ENCODE data around the gene PRAMEF13.
"Not testable (repeated sequence)": the region's sequence is repeated elsewhere in the genome, so short reads cannot be mapped to it uniquely, and the experiment has no call there.

The PRAMEF13 gene, protein sequence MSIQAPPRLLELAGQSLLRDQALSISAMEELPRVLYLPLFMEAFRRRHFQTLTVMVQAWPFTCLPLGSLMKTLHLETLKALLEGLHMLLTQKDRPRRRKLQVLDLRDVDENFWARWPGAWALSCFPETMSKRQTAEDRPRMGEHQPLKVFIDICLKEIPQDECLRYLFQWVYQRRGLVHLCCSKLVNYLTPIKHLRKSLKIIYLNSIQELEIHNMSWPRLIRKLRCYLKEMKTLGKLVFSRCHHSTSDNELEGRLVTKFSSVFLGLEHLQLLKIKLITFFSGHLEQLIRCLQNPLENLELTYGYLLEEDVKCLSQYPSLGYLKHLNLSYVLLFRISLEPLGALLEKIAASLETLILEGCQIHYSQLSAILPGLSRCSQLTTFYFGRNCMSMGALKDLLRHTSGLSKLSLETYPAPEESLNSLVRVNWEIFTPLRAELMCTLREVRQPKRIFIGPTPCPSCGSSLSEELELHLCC

DNA sequence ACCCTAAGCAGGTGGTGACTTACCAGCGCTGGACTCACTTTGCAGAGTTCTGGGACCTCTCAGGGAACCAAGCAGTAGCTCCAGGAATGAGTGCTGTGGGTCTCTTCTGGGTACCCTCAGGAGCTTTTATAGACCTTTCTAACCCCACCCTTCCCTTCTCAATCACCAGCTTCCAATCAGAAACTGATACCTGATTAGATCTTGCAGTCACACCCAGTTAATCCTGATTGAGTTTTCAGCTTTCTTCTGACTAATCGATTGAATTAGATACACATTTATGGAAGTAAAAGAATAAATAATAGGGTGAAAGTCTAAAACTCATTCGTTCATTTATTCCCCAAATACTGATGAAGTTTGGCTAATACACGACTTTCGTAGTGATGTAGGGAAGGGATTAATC is at the start of gene PRAMEF13:
Gene PRAMEF13, minus strand, starts transcription at position 101 of the 400 bp plus-strand sequence. CDS start 1,820 bp downstream, outside the sequence.
- DNase-seq (ENCODE audit: low spot score), result not testable (repeated sequence)

DNA sequence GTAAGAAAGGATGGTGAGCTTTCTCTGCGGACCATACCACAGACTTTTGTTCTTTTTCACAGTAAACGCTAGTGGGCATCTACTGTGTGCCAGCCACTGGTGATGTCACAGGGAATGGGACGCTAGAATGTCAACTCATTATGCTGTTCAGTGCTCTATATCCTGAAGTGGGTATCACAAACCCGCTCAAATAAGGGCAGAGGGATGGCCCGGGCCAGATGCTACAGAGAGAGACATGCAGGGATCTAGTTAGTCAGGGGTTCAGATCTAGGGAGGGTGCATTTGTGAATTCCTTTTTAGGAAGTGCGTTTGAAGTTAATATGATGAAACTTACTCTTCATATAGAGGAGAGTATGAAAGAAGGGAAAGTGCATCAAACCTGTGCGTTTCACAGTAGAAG is 45.9 kb upstream of the PRAMEF13 start:
- not testable (repeated sequence) for DNase-seq (ENCODE audit: low spot score)

DNA sequence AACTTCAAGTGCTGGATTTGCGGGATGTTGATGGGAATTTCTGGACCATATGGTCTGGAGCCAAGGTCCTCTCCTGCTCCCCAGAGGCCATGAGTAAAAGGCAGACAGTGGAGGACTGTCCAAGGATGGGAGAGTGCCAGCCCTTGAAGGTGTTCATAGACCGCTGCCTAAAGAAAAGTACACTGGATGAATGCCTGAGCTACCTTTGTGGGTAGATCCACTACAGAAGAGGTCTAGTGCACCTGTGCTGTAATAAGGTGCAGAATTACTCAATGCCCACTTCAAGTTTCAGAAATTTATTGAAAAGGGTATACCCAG is 45.3 kb upstream of the PRAMEF13 start:
- not testable (repeated sequence) for DNase-seq (ENCODE audit: low spot score)

DNA sequence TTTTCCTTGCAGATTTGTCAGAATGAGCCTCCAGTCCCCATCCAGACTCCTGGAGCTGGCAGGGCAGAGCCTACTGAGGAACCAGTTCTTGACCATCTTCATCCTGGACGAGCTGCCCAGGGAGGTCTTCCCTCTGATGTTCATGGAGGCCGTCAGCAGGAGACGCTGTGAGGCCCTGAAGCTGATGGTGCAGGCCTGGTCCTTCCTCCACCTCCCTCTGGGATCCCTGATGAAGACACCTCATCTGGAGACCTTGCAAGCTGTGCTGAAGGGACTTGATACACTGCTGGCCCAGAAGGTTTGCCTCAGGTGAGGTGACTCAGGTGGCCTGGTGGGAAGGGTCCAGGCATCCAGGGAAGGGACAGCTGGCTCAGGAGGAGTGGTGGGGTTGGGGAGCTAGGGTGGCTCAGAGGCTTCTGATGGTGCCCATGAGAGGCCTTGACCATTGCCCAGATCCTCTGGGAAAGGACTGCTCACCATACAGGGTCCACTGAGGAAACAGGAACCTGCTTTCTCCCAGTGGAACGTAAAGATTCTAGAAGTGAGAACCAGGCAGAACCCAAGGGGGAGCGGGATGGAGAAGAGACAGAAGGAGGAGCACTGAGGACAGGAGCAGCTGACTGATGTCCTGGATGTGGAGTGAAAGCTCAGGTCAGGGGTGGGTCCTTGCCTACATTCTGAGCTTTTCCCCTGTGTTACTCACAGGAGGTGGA is 44.8 kb upstream of the PRAMEF13 start:
- not testable (repeated sequence) for DNase-seq (ENCODE audit: low spot score)

DNA sequence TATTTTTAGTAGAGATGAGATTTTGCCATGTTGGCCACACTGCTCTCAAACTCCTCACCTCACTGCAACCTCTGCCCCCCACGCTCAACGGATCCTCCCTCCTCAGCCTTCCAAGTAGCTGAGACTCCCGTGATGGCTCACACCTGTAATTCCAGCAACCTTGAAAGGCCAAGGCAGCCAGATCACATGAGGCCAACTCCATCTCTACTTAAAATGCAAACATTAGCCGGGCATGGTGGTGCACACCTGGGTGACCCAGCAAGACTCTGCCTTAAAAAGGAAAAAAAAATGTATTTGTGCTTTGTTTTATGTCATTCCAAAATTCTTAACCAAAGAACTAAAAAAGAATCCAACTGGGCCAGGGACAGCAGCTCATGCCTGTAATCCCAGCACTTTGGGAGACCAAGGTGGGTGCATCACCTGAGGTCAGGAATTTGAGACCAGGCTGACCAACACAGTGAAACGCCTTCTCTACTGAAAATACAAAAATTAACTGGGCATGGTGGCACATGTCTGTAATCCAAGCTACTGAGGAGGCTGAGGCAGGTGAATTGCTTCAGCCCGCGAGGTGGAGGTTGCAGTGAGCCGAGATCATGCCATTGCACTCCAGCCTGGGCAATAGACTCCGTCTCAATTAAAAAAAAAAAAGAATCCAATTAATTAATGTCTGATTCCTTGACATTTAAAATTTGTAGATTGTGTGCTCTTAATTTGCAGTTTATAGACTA is 42.5 kb upstream of the PRAMEF13 start:
- DNase-seq (ENCODE audit: low spot score), result not testable (repeated sequence)

DNA sequence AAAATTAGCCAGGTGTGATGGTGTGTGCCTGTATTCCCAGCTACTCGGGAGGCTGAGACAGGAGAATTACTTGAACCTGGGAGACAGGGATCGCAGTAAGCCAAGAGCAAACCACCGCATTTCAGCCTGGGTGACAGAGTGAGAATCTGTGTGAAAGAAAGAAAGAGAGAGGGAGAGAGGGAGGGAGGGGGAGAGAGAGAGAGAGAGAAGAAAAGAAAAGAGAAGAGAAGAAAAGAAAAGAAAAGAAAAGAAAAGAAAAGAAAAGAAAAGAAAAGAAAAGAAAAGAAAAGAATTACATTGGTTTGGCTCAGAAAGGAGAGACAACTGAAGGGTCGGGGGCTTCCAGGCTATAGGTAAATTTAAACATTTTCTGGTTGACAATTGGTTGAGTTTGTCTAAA is 38.4 kb upstream of the PRAMEF13 start:
- not testable (repeated sequence) for DNase-seq (ENCODE audit: low spot score)

DNA sequence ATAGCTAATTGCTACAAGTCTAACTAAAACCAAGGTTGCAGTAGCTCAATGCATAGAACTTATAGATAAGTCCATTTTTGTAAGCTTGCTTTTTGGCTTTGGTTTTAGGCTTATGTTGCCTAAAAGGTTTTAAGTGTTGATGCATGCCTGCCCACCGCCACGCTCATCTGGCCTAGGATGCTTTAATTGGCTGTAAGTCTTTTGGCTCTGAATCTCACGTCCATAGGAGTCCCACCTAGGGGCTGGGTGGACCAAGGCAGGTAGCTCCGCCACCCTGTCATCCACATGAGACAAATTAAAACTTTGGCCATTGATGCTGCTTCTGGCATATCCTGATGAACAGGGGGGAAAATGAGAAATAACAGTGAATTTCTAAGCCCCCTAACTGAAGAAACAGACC is 36.4 kb upstream of the PRAMEF13 start:
- DNase-seq (ENCODE audit: low spot score), result not testable (repeated sequence)

DNA sequence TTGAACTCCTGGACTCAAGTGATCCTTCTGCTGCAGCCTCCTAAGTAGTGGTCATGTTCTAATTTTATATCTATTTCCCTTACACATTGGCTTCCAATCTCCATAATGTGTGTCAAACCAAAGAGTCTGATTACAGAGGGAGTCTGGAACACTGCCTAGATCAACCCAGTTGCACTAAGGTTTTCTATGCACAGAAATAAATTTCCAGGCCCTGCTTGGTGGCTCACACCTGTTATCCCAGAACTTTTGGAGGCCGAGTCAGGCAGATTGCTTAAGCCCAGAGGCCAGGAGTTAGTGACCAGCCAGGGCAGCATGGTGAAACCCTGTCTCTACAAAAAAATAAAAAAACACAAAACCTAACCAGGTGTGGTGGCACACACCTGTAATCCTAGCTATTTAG is 32.8 kb upstream of the PRAMEF13 start:
- DNase-seq (ENCODE audit: low spot score), result not testable (repeated sequence)

DNA sequence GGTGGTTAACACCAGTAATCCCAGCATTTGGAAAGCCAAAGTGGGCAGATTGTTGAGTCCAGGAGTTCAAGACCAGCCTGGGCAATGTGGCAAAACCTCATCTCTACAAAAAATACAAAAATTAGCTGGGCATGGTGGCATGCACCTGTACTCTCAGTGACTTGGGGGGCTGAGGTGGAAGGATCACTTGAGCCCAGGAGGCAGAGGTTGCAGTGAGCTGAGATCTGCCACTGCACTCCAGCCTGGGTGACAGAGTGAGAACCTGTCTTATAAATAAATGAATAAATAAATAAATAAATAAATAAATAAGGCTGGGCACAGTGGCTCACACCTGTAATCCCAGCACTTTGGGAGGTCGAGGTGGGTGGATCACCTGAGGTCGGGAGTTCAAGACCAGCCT is 30.8 kb upstream of the PRAMEF13 start:
- DNase-seq (ENCODE audit: low spot score), result not testable (repeated sequence)

DNA sequence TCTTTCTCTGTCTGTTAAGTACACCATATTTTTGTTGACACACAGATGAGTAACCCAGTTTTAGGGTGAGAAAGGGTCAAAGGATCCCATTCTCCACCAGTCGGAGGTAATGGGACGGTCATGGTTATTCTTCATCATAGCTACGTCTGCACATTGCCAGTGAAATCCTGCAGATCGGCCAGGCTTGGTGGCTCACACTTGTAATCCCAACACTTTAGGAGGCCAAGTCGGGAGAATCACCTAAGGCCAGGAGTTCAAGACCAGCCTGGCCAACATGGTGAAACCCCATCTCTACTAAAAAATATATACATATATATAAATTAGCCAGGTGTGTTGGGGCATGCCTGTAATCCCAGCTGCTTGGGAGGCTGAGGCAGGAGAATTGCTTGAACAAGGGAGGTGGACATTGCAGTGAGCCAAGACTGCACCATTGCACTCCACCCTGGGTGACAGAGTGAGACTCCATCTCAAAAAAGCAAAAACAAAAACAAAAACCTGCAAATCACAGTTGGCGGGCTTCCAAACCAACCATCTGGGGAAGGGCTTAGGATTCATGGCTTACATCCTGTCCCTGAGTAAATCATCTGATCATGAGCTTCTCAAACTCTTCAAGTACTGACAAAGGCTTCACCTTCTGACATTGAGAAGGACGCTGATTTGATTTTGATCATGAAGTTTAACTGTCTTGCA is 30.0 kb upstream of the PRAMEF13 start:
- DNase-seq (ENCODE audit: low spot score), result not testable (repeated sequence)

DNA sequence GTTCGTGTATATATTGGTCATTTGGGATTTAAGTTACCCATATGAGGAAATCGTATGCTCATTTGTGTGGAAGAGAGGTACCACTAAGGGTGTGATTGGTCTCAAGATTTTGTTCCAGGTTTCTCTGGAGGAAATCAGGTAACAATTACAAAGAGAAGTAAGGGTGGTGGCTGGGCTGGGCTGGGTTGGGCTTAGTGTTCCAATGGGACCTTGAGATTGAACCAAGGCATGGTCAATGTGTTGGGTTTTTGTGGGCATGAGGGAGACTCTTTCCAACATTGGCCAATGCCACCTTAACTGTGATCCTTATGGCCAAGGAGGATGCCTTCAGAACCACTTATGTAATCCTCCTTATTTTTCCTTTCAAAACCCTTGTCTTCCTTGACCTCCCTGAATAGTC is 29.4 kb upstream of the PRAMEF13 start:
- DNase-seq (ENCODE audit: low spot score), result not testable (repeated sequence)

DNA sequence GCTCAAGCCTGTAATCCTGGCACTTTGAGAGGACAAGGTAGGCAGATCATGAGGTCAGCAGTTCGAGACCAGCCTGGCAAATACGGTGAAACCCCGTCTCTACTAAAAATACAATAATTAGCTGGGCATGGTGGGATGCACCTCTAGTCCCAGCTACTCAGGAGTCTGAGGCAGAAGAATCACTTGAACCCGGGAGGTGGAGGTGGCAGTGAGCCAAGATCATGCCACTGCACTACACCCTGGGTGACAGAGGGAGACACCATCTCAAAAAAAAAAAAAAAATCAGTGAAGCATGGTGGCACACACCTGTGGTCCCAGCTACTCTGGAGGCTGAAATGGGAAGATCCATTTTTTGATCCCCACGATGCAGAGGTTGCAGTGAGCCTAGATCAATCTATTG is 28.9 kb upstream of the PRAMEF13 start:
- not testable (repeated sequence) for DNase-seq (ENCODE audit: low spot score)

DNA sequence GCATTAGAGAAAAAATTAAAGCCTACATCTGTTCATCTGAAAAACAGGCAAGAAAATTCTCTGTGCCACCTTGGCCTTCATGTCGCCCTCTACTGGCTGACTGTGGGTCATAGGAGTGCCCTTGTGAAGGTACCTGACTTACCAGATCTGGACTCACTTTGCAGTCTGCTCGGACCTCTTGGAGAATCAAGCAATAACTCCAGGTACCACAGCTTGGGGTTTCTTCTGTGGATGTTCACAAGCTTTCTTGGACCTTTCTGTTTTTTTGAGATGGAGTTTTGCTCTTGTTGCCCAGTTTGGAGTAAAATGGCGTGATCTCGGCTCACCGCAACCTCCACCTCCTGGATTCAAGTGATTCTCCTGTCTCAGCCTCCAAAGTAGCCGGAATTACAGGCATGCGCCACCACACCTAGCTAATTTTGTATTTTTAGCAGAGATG is 27.2 kb upstream of the PRAMEF13 start:
- no peak for DNase-seq (ENCODE audit: low spot score)

DNA sequence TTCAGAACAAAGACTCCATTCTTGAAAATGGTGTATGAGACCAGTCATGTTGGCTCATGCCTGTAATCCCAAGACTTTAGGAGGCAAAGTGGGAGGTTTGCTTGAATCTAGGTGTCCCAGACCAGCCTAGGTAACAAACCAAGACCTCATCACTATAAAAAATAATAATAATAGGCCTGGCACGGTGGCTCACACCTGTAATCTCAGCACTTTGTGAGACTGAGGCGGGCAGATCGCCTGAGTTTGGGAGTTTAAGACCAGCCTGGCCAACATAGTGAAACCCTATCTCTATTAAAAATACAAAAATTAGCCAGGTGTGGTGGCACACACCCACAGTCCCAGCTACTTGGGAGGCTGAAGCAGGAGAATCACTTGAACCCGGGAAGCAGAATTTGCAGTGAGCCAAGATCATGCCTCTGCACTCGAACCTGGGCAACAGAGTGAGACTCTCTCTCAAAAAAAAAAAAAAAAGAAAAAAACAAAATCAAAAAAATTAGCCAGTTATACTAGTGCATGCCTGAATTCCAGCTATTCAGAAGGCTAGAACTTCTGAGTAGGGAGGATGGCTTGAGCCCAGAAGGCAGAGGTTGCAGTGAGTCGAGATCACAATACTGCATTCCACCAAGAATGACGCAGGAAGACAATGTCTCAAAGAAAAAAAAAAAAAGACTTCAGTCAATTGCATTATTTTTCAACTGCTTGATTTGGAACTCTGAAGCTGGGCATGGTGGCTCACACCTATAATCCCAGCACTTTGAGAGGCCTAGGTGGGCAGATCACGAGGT is 26.3 kb upstream of the PRAMEF13 start:
- DNase-seq (ENCODE audit: low spot score), result not testable (repeated sequence)

DNA sequence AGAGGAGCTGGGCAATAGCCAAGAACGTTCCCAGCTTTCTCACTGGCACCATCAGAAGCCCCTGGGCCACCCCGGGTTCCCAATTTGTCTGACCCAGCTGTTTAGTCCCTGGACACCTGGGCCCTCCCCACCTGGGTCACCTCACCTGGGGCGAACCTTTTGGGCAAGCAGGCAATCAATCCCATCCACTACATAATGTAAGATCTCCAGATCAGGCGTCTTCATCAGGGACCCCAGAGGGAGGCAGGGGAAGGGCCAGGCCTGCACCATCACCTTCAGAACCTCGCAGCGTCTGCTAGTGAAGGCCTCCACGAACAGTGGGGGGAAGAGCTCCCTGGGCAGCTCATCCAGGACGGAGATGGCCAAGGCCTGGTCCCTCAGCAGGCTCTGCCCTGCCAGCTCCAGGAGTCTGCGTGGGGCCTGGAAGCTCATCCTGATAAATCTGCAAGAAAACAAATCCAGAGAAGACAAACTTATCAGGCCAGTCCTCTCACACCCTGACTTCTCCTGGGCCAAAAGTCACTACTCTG is 24.5 kb upstream of the PRAMEF13 start, which contains the start of gene PRAMEF18:
Gene PRAMEF18, minus strand, starts transcription at position 480 of the 530 bp plus-strand sequence. Its CDS starts 48 bp downstream, at position 432.
- DNase-seq (ENCODE audit: low spot score), result not testable (repeated sequence)

DNA sequence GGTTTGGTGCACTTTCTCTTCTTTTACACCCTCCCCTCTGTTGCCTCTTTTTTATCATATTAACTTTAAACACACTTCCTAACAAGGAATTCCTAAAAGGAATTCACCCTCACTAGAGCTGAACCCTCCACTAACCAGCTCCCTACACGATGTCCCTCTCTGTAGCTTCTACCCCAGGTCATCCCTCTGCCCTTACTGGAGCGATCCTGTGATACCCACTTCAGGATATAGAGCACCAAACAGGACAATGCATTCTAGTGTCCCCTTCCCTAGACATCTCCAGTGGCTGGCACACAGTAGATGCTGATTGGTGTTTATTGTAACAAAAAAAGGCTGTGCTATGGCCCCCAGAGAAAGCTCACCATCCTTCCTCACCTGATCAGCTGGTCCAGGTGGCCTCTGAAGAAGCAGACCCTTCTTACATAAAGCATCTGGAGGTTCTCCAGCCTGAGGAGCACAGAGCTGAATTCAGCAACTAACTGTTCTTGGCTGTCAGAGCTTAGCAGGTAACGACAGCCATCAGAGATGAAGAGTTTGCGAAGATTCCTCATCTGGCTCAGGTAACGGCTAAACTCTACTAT is 23.4 kb upstream of the PRAMEF13 start:
- no peak for DNase-seq (ENCODE audit: low spot score)

DNA sequence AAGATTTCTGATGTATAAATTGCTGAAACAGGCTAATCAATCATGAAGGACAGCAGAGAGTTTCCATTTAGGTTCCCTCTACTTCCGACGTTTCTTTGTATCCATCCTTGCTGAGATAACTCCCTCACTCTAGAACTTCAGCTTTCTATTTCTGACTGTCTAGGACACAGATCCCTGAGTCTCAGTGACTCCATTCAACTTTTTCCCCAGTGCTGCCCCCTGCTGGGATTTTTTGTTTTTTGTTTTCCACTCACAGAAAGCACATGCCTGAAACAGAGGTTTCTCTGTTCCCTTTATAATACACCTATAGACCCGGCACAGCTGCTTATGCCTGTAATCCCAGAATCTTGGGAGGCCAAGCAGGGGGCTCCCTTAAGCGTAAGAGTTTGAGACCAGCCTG is 21.6 kb upstream of the PRAMEF13 start:
- DNase-seq (ENCODE audit: low spot score), result not testable (repeated sequence)

DNA sequence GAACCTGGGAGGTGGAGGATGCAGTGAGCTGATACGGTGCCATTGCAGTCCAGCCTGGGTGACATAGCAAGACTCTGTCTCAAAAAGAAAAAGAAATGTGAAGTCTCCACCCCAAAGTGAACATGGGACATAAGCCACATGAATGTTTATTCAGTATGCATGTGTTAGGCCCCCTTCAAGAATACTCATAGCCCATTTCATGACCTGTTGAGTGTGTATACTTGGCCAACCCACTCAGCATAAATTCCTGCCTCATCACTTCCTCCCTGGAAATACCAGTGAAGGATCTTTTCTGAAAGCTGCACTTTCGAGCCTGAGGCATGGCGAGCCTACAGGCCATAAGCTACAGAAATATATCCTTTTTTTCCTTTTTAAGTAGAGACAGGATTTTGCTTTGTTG is 18.0 kb upstream of the PRAMEF13 start:
- not testable (repeated sequence) for DNase-seq (ENCODE audit: low spot score)

DNA sequence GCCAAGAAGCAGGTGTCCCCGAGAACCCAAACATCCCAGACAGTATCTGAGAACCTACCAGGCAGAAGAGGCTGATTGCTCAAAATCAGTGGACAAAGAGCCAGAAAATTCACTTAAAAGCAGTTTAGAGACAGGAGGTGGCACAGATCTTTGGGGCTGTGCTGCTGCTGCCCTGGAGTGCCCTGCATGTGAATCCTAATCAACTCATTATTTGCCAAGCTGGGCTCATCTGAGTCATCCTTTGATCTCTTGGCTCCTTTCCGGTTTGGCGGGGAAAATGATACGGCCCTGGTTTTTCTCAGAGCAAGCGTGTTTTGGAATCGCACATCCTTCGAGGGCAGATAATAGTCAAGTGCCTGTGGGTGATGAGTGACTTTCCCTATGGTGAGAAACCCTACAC is 15.4 kb upstream of the PRAMEF13 start:
- DNase-seq (ENCODE audit: low spot score), result not testable (repeated sequence)

DNA sequence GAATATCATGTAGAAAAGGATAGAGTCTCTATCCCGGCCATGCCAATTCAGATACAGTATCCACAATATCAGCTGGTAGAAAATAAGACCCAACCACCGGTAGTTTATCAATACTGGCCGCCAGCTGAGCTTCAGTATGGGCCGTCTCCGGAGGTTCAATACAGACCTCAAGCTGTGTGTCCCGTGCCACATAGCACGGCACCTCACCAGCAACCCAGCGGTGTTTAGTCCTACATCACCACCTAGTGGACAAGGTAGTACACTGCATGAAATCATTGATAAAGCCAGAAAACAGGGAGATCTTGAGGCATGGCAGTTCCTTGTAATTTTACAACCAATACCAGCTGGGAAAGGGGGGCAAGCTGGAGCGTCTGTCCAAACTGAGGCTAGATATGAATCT is 7.5 kb upstream of the PRAMEF13 start:
- DNase-seq (ENCODE audit: low spot score), result not testable (repeated sequence)

Measured in pons (tissue), 1 donor.